Measurements from ENCODE around the gene FREM1. TPM values are rescaled to one million over a fixed set of nuclear protein-coding genes. Genes with fewer than 3 reads are reported as not detected.
A peak's percentile ranks its signal among the peaks of the same experiment; 100 is the strongest.
"Not testable (repeated sequence)": the region's sequence is repeated elsewhere in the genome, so short reads cannot be mapped to it uniquely, and the experiment has no call there.

FREM1 gene
- total and polyA plus RNA-seq, 2 donors: 2.1 to 5.1 TPM

DNA sequence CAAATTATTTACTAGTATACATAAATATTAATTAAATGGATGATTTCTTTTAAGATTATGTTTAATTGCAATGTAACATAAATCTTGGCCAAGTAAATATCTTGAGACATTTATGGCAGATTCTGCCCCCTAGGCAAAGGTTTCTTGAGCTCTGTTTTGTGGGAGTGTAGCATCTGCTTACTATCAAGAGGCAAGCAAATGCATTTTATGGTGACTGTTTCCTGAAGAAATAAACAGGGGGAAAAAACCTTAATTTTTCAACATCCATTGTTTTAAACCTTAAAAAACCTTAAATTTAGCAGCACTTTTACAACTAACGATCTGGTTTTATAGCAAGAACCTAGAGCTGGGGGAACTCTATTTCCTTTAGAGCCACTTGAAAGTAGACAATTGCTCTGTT, 25.7 kb upstream of the FREM1 start:
- Histone ChIP-seq H3K4me3 (ENCODE audit: low read length in 2 of 2) (no peak overlapping the region), H3K4me1 (ENCODE audit: control insufficient read depth in 2 of 2, insufficient read depth in 2 of 2, low read length in 2 of 2) (no peaks in the 10 kb centered on the region), H3K27ac (ENCODE audit: low read depth in 1 of 2, low read length in 1 of 2) (no peak overlapping the region), H3K9me3 (ENCODE audit: control insufficient read depth in 2 of 2, insufficient read depth in 1 of 2, low read length in 1 of 2) (no peaks in the 10 kb centered on the region), H3K36me3 (ENCODE audit: control insufficient read depth in 2 of 2, insufficient read depth in 2 of 2, low read length in 1 of 2) (no peaks in the 10 kb centered on the region), H3K27me3 (ENCODE audit: control insufficient read depth in 2 of 2, insufficient read depth in 1 of 2, low read length in 1 of 2) (no peaks in the 10 kb centered on the region)
- DNase-seq (ENCODE audit: low read depth in 6 of 9, low spot score in 9 of 9): no peak
- 95% methylated on average over 1 of the region's 1 CpG for WGBS

- no peaks in the 10 kb centered on the region for H3K9me3 ChIP-seq (ENCODE audit: control insufficient read depth in 2 of 2, insufficient read depth in 1 of 2, low read length in 1 of 2)
- H3K27me3 ChIP-seq (ENCODE audit: control insufficient read depth in 2 of 2, insufficient read depth in 1 of 2, low read length in 1 of 2): no peaks in the 10 kb centered on the region
- H3K36me3 ChIP-seq (ENCODE audit: control insufficient read depth in 2 of 2, insufficient read depth in 2 of 2, low read length in 1 of 2): no peaks in the 10 kb centered on the region
- DNase-seq (ENCODE audit: low read depth in 6 of 9, low spot score in 9 of 9): no peak
- WGBS: 95% methylated on average over 4 of the region's 4 CpGs
- no peak overlapping the region for H3K27ac ChIP-seq (ENCODE audit: low read depth in 1 of 2, low read length in 1 of 2)
- no peak overlapping the region for H3K4me3 ChIP-seq (ENCODE audit: low read length in 2 of 2)
- H3K4me1 ChIP-seq (ENCODE audit: control insufficient read depth in 2 of 2, insufficient read depth in 2 of 2, low read length in 2 of 2): no peaks in the 10 kb centered on the region
Measured at GRCh38 chr9:14935106-14935751, 25.0 kb upstream of the FREM1 start.

DNA sequence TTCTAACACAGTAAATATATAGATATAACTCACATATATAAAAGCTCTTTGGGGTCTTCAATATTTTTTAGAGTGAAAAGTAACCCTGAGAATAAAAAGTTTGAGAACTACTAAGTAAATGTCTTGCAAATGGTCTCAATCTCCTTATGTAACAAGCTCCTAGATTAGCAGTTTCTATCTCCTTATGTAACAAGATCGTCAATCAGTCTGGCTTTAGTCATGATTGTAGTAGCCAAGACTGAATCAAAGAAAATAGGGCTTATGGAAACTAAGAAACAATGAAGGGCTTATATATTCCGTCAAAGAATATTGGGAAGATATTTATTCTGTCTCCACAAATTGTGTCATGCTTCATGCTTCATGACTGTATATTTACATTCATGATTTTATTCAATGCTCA, 22.4 kb upstream of the FREM1 start:
- no peaks in the 10 kb centered on the region for H3K27me3 ChIP-seq (ENCODE audit: control insufficient read depth in 2 of 2, insufficient read depth in 1 of 2, low read length in 1 of 2)
- whole genome bisulfite sequencing: 95% methylated on average over 2 of the region's 2 CpGs
- H3K36me3 ChIP-seq (ENCODE audit: control insufficient read depth in 2 of 2, insufficient read depth in 2 of 2, low read length in 1 of 2): no peaks in the 10 kb centered on the region
- no peaks in the 10 kb centered on the region for H3K4me1 ChIP-seq (ENCODE audit: control insufficient read depth in 2 of 2, insufficient read depth in 2 of 2, low read length in 2 of 2)
- H3K9me3 ChIP-seq (ENCODE audit: control insufficient read depth in 2 of 2, insufficient read depth in 1 of 2, low read length in 1 of 2): no peaks in the 10 kb centered on the region
- DNase-seq (ENCODE audit: low read depth in 6 of 9, low spot score in 9 of 9): no peak
- no peak overlapping the region for H3K27ac ChIP-seq (ENCODE audit: low read depth in 1 of 2, low read length in 1 of 2)
- H3K4me3 ChIP-seq (ENCODE audit: low read length in 2 of 2): no peak overlapping the region

DNA sequence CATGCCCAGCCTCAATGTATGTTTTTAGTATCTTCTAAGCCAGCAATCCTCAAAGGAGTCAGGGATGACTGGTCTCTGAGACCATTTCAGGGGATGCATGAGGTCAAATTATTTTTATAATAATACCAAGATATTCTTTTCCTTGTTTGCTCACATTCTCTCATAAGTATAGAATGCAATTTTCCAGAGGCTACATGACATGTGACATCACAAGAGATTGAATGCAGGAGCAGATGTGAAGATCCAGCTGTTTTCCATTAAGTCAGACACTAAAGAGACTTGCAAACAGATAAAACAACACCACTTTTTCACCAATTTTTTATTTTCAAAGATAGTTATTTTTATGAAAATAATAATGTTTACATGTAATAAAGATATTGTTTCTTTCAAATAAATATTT, 22.0 kb upstream of the FREM1 start:
- DNase-seq (ENCODE audit: low read depth in 6 of 9, low spot score in 9 of 9): no peak
- Histone ChIP-seq H3K4me3 (ENCODE audit: low read length in 2 of 2) (no peak overlapping the region), H3K4me1 (ENCODE audit: control insufficient read depth in 2 of 2, insufficient read depth in 2 of 2, low read length in 2 of 2) (no peaks in the 10 kb centered on the region), H3K9me3 (ENCODE audit: control insufficient read depth in 2 of 2, insufficient read depth in 1 of 2, low read length in 1 of 2) (no peaks in the 10 kb centered on the region), H3K27ac (ENCODE audit: low read depth in 1 of 2, low read length in 1 of 2) (no peak overlapping the region), H3K27me3 (ENCODE audit: control insufficient read depth in 2 of 2, insufficient read depth in 1 of 2, low read length in 1 of 2) (no peaks in the 10 kb centered on the region), H3K36me3 (ENCODE audit: control insufficient read depth in 2 of 2, insufficient read depth in 2 of 2, low read length in 1 of 2) (no peaks in the 10 kb centered on the region)

GRCh38 chr9:14926941-14927624, 16.9 kb upstream of the FREM1 start:
- Histone ChIP-seq H3K9me3 (ENCODE audit: control insufficient read depth in 2 of 2, insufficient read depth in 1 of 2, low read length in 1 of 2) (no peaks in the 10 kb centered on the region), H3K27me3 (ENCODE audit: control insufficient read depth in 2 of 2, insufficient read depth in 1 of 2, low read length in 1 of 2) (no peaks in the 10 kb centered on the region), H3K4me3 (ENCODE audit: low read length in 2 of 2) (no peak overlapping the region), H3K36me3 (ENCODE audit: control insufficient read depth in 2 of 2, insufficient read depth in 2 of 2, low read length in 1 of 2) (no peaks in the 10 kb centered on the region), H3K27ac (ENCODE audit: low read depth in 1 of 2, low read length in 1 of 2) (no peak overlapping the region), H3K4me1 (ENCODE audit: control insufficient read depth in 2 of 2, insufficient read depth in 2 of 2, low read length in 2 of 2) (no peaks in the 10 kb centered on the region)
- no peak for DNase-seq (ENCODE audit: low read depth in 6 of 9, low spot score in 9 of 9)
- WGBS: 45% methylated on average over 3 of the region's 3 CpGs

DNA sequence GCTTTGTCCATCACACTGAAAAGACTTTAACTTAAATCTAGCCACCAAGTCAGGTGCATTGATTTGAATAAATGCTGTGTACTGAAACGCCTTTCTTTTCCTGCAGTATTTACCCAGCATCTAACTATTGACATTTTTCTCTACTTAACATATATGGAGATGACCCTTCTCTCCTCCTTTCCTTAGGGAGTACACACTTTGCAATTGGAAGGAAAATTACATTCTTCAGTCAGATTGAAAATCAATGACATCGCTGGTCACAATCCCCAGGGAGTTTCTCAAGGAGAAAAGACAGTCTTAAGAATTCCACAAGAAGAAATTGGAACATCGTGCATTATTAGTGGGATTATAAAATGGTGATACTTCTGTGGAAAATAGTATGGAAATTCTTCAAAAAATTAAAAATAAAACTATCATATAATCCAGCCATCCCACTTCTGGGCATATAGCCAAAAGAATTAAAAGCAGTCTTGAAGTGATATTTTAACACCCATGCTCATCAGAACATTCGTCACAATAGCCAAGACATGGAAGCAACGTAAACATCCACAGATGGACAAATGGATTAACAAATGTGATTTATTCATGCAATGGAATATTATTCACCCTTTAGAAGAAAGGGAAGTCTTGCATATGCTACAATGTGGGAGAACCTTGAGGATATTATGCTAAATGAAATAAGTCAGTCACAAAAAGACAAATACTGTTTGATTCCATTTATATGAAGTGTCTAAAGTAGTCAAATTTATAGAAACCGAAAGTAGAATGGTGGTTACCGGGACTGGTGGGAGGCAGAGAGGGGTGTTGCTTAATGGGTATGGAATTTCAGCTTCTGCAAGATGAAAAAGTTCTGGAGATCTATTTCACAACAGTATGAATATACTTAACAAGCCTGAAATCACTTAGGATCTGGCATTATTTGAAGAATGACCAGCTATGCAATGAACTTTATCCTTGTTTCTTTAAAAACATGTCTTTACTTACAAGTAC, 14.3 kb upstream of the FREM1 start:
- no peak overlapping the region for H3K4me3 ChIP-seq (ENCODE audit: low read length in 2 of 2)

DNA sequence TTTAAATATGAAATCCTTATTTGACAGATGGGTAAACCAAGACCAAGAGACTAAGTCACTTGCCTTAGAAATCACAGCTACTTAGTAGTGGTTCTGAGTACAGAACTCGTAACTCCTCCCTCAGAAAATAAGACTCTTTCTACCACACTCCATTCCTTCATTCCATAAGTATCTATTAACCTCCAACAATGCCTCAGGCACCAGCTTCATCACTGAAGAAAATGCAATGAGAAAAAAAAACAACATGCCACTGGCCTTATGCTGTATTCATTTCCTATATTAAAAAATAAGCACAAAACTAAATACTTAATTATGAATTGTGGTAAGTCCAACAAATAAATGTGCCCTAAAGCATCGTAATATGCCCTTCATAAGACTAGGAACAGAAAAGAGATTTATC, 13.5 kb upstream of the FREM1 start:
- H3K27ac ChIP-seq (ENCODE audit: low read depth in 1 of 2, low read length in 1 of 2): no peak overlapping the region
- H3K36me3 ChIP-seq (ENCODE audit: control insufficient read depth in 2 of 2, insufficient read depth in 2 of 2, low read length in 1 of 2): no peaks in the 10 kb centered on the region
- no peaks in the 10 kb centered on the region for H3K4me1 ChIP-seq (ENCODE audit: control insufficient read depth in 2 of 2, insufficient read depth in 2 of 2, low read length in 2 of 2)
- no peak for DNase-seq (ENCODE audit: low read depth in 6 of 9, low spot score in 9 of 9)
- H3K9me3 ChIP-seq (ENCODE audit: control insufficient read depth in 2 of 2, insufficient read depth in 1 of 2, low read length in 1 of 2): no peaks in the 10 kb centered on the region
- WGBS: 96% methylated on average over 2 of the region's 2 CpGs
- H3K27me3 ChIP-seq (ENCODE audit: control insufficient read depth in 2 of 2, insufficient read depth in 1 of 2, low read length in 1 of 2): no peaks in the 10 kb centered on the region
- no peak overlapping the region for H3K4me3 ChIP-seq (ENCODE audit: low read length in 2 of 2)

More for the DNA sequence above, 14.3 kb upstream of the FREM1 start:
- H3K9me3 ChIP-seq (ENCODE audit: control insufficient read depth in 2 of 2, insufficient read depth in 1 of 2, low read length in 1 of 2): no peaks in the 10 kb centered on the region
- no peak for DNase-seq (ENCODE audit: low read depth in 6 of 9, low spot score in 9 of 9)
- no peaks in the 10 kb centered on the region for H3K27me3 ChIP-seq (ENCODE audit: control insufficient read depth in 2 of 2, insufficient read depth in 1 of 2, low read length in 1 of 2)
- no peaks in the 10 kb centered on the region for H3K36me3 ChIP-seq (ENCODE audit: control insufficient read depth in 2 of 2, insufficient read depth in 2 of 2, low read length in 1 of 2)
- peak overlapping the region in 1 of 2 donors; percentile 30 for H3K27ac ChIP-seq (ENCODE audit: low read depth in 1 of 2, low read length in 1 of 2)
- 92% methylated on average over 7 of the region's 7 CpGs for WGBS
- H3K4me1 ChIP-seq (ENCODE audit: control insufficient read depth in 2 of 2, insufficient read depth in 2 of 2, low read length in 2 of 2): no peaks in the 10 kb centered on the region

DNA sequence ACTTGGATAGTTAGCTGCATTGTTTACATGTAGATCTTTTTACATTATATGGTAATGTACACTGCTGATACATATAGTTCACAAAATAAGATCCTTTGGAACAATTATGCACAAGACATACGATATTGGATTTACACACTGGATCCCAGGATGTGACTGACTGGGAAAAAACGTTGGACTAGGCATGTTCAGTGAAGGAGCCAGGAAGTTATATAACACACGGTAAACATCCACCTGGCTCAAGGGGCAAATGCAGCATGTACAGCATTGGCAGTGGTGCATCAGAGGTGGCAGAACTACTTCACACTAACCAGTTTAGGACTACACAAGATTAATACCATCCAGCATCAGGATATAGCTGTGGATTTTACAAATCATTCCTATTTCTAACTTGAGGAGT, 10.6 kb upstream of the FREM1 start:
- H3K4me3 ChIP-seq (ENCODE audit: low read length in 2 of 2); H3K36me3 ChIP-seq (ENCODE audit: control insufficient read depth in 2 of 2, insufficient read depth in 2 of 2, low read length in 1 of 2); H3K27ac ChIP-seq (ENCODE audit: low read depth in 1 of 2, low read length in 1 of 2); H3K9me3 ChIP-seq (ENCODE audit: control insufficient read depth in 2 of 2, insufficient read depth in 1 of 2, low read length in 1 of 2); H3K27me3 ChIP-seq (ENCODE audit: control insufficient read depth in 2 of 2, insufficient read depth in 1 of 2, low read length in 1 of 2); DNase-seq (ENCODE audit: low read depth in 6 of 9, low spot score in 9 of 9); H3K4me1 ChIP-seq (ENCODE audit: control insufficient read depth in 2 of 2, insufficient read depth in 2 of 2, low read length in 2 of 2): not testable (repeated sequence)
- WGBS: 81% methylated on average over 3 of the region's 3 CpGs

GRCh38 chr9:14913366-14913765, 3.1 kb upstream of the FREM1 start:
- Histone ChIP-seq H3K27ac (ENCODE audit: low read depth in 1 of 2, low read length in 1 of 2) (no peak overlapping the region), H3K36me3 (ENCODE audit: control insufficient read depth in 2 of 2, insufficient read depth in 2 of 2, low read length in 1 of 2) (no peaks in the 10 kb centered on the region)
- WGBS: 98% methylated on average over 1 of the region's 1 CpG

More at GRCh38 chr9:14913366-14913765, 3.1 kb upstream of the FREM1 start:
- H3K9me3 ChIP-seq (ENCODE audit: control insufficient read depth in 2 of 2, insufficient read depth in 1 of 2, low read length in 1 of 2): no peaks in the 10 kb centered on the region
- no peak overlapping the region for H3K4me3 ChIP-seq (ENCODE audit: low read length in 2 of 2)
- no peak for DNase-seq (ENCODE audit: low read depth in 6 of 9, low spot score in 9 of 9)
- H3K27me3 ChIP-seq (ENCODE audit: control insufficient read depth in 2 of 2, insufficient read depth in 1 of 2, low read length in 1 of 2): no peaks in the 10 kb centered on the region
- no peaks in the 10 kb centered on the region for H3K4me1 ChIP-seq (ENCODE audit: control insufficient read depth in 2 of 2, insufficient read depth in 2 of 2, low read length in 2 of 2)

Measured in thymus (tissue), 11 donors.